HG03045 (cell line): ENCODE measurements around the gene BCL2L13.
"Not testable (repeated sequence)": the region's sequence is repeated elsewhere in the genome, so short reads cannot be mapped to it uniquely, and the experiment has no call there.

Source experiments
- ATAC-seq: cut with Tn5 transposase; IDR thresholded peaks from one replicate; pipeline ENCODE4 v1.9.1; 2021; ENCODE audit warnings: mild to moderate bottlenecking, moderate library complexity; ENCODE audit not compliant: unreplicated experiment

Gene BCL2L13

GRCh38 chr22:17694193-17694592, 55.6 kb downstream of the BCL2L13 start:
- no peak for ATAC-seq

GRCh38 chr22:17694752-17695151, 56.2 kb downstream of the BCL2L13 start:
- ATAC-seq, result no peak

- no peak for ATAC-seq
Measured at GRCh38 chr22:17695986-17696385, 57.4 kb downstream of the BCL2L13 start.

DNA sequence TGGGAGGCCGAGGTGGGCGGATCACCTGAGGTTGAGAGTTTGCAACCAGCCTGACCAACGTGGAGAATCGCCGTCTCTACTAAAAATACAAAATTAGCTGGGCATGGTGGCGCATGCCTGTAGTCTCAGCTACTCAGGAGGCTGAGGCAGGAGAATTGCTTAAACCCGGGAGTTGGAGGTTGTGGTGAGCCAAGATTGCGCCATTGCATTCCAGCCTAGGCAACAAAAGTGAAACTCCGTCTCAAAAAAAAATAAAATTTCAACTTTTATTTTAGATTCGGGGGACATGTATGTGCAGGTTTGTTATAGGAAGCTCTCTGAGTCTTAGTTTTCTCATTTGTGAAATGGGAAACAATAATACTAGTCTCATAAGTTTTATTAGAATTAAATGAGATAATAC, 58.6 kb downstream of the BCL2L13 start:
- ATAC-seq, result not testable (repeated sequence)

- not testable (repeated sequence) for ATAC-seq
Measured at GRCh38 chr22:17698276-17698675, 59.7 kb downstream of the BCL2L13 start.

GRCh38 chr22:17698948-17699347, 60.4 kb downstream of the BCL2L13 start:
- no peak for ATAC-seq

- no peak for ATAC-seq
Measured at GRCh38 chr22:17699696-17700340, 61.3 kb downstream of the BCL2L13 start.

GRCh38 chr22:17700778-17701177, 62.2 kb downstream of the BCL2L13 start:
- ATAC-seq, result no peak

GRCh38 chr22:17703811-17704210, 65.3 kb downstream of the BCL2L13 start:
- ATAC-seq, result no peak

- ATAC-seq, result no peak
Measured at GRCh38 chr22:17705546-17705945, 67.0 kb downstream of the BCL2L13 start.

GRCh38 chr22:17705951-17706900, 67.7 kb downstream of the BCL2L13 start:
- no peak for ATAC-seq

GRCh38 chr22:17706947-17707346, 68.4 kb downstream of the BCL2L13 start:
- ATAC-seq, result no peak

GRCh38 chr22:17707526-17707925, 69.0 kb downstream of the BCL2L13 start:
- ATAC-seq, result no peak

GRCh38 chr22:17710023-17710422, 71.5 kb downstream of the BCL2L13 start:
- no peak for ATAC-seq

DNA sequence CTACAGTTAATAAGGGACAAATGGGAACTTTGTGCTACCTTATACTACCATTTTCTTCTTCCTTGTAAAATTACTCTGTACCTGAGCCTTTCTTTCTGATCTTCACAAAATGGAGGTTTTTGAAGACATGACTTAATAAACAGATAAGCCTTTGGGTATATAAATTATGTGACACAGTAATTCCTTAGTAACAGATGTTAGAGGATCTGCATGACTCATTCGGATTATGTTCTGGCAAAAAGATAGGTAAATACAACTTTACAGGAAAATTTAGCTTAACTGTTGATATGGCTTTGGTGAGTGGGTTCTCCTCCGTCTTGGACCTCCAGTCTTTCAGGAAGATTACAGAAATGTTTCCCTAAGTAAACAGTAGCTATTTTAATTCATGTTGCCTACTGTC, 73.9 kb downstream of the BCL2L13 start:
- no peak for ATAC-seq

GRCh38 chr22:17716529-17716928, 78.0 kb downstream of the BCL2L13 start:
- ATAC-seq, result no peak

GRCh38 chr22:17717708-17718107, 79.2 kb downstream of the BCL2L13 start:
- no peak for ATAC-seq

- ATAC-seq, result no peak
Measured at GRCh38 chr22:17719911-17720310, 81.4 kb downstream of the BCL2L13 start.

DNA sequence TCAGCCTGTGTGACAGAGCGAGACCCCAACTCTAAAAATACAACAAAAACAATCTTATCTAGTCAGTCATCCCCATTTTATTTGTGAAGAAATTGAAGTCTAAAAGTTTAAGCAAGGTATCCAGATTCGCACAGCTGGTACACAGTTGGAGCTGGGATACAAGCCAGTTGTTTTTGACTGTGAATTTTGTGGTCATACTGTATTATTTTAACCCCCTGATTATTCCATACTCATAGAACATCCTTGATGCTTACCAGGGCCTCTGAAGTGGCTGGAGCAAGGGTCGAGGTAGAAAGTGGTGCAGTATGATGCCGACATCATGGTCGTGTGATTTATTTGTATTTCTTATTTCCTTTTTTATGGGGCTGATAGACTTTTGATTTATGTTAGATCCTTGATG, 85.7 kb downstream of the BCL2L13 start:
- ATAC-seq, result no peak

DNA sequence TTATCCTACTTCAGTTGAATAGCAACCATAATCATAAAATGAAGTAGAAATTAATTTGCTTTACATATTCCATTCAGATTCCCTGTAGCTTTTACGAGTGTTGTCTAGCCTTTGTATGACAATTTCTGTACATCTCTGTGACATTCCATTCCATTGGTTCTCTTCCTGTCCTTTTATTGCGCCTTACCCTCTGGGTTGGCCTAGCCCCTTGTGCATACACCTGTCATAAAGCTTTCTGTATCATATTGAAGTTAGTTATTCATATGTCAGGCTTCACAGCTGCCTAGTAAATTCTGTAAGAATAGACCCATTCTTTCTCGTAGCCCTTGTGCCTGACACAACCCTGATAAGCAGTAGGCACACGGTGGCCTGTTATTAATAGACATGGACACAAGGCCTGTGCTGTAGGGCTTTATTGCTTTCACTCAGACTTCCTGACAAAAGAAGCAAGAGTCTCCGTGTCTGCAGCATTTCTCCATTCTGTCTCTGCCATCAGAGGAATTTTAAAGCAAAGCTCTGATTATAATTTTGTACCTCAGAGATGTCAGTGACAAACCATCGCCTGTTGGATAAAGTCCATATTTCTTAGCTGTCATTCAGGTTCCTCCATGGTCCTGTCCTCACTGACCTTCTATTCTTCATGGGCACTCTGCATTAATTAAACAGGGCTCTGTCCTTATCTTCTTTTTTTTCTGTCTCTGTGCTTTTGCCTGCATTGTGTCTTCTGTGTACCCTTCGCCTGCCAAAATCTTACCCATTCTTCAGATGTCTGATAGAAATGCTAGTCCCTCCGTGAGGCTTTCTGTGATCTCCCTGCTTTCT, 86.3 kb downstream of the BCL2L13 start:
- ATAC-seq, result no peak

GRCh38 chr22:17725500-17725796, 86.9 kb downstream of the BCL2L13 start:
- ATAC-seq, result no peak
